GM12878 (cell line): Measurements from ENCODE around the gene PLXNB2. TPM values are rescaled to one million over a fixed set of nuclear protein-coding genes. Genes with fewer than 3 reads are reported as not detected.
A peak's percentile ranks its signal among the peaks of the same experiment; 100 is the strongest.

Experiments used
- ATAC-seq: fragments of 200-7000 bp; cut with Tn5 transposase; 3 replicates; pipeline ENCODE4 v1.9.1; 2020; ENCODE audit warnings: mild to moderate bottlenecking, moderate library complexity
- BruUV-seq: library from RNA; stranded (reverse); fragments of 400-500 nt; replicated peaks from 2 replicates; lab custom pipeline; 2021; lab: Mats Ljungman, UMichigan
- CTCF ChIA-PET: fragments of 300-600 bp; sonication (Branson Sonifier 250); formaldehyde crosslinking; extraction: SDS; loops from one replicate; lab custom pipeline; 2021; ENCODE audit warnings: inconsistent platforms; lab: Yijun Ruan, JAX
- POLR2A ChIA-PET: fragments of 350-600 bp; formaldehyde crosslinking; extraction: SDS; loops from one replicate; lab custom pipeline; 2021; ENCODE audit warnings: inconsistent platforms; lab: Charles Lee
- RAD21 ChIA-PET: fragments of 300-600 bp; sonication (Branson Sonifier 250); formaldehyde crosslinking; loops from one replicate; lab custom pipeline; 2023; ENCODE audit warnings: antibody characterized with exemption; ENCODE audit not compliant: unreplicated experiment; lab: Charles Lee
- SMC1A ChIA-PET: fragments of 300-600 bp; sonication (Branson Sonifier 250); formaldehyde crosslinking; loops from one replicate; lab custom pipeline; 2023; ENCODE audit not compliant: unreplicated experiment, uncharacterized antibody; lab: Charles Lee
- DNase-seq: peaks from one replicate; pipeline ENCODE4 v3.0.0-alpha.2; 2011; ENCODE audit warnings: low read depth, low spot score
- FAIRE-seq: peaks from 3 replicates; lab custom pipeline; 2011; peaks lifted over from hg19 to GRCh38; lab: Jason Lieb, UNC
- H2AFZ ChIP-seq: 2 replicates; pipeline ENCODE4 v1.6.0; 2011; ENCODE audit warnings: low read depth, low read length, control low read depth; ENCODE audit not compliant: control insufficient read depth
- H3K27ac ChIP-seq: 2 replicates; pipeline ENCODE4 v1.5.1; 2011; ENCODE audit warnings: control low read depth; ENCODE audit not compliant: control insufficient read depth, insufficient read depth
- H3K27me3 ChIP-seq, 2 experiments: replicated peaks in 1 of 2; 2 replicates each; pipeline versions ENCODE4 v1.6.0 to v1.6.1; 2011; ENCODE audit warnings: low read length in 1 of 2; ENCODE audit not compliant: control insufficient read depth in 2 of 2, insufficient read depth in 2 of 2
- H3K36me3 ChIP-seq, 2 experiments: 2 replicates each; pipeline ENCODE4 v1.5.1; 2011; ENCODE audit warnings: low read length in 1 of 2; ENCODE audit not compliant: control insufficient read depth in 2 of 2, insufficient read depth in 2 of 2
- H3K4me1 ChIP-seq: 2 replicates; pipeline ENCODE4 v1.6.1; 2011; ENCODE audit warnings: mild to moderate bottlenecking, low read length, moderate library complexity, mixed read lengths; ENCODE audit not compliant: control insufficient read depth, insufficient read depth
- H3K4me2 ChIP-seq: 2 replicates; pipeline ENCODE4 v1.6.0; 2011; ENCODE audit warnings: control low read depth; ENCODE audit not compliant: control insufficient read depth, insufficient read depth
- H3K4me3 ChIP-seq: fragments of 200-600 bp; sonication (generic); 2 replicates; pipeline ENCODE4 v1.5.1; 2016
- H3K79me2 ChIP-seq: 2 replicates; pipeline ENCODE4 v1.6.0; 2011; ENCODE audit warnings: low read length; ENCODE audit not compliant: control insufficient read depth, insufficient read depth
- H3K9ac ChIP-seq: 2 replicates; pipeline ENCODE4 v1.8.0; 2011; ENCODE audit warnings: low read length, control low read depth, mixed read lengths; ENCODE audit not compliant: control insufficient read depth, insufficient read depth
- H3K9me3 ChIP-seq: replicated peaks from 3 replicates; pipeline ENCODE4 v1.5.1; 2011; ENCODE audit warnings: mild to moderate bottlenecking, low read length; ENCODE audit not compliant: control insufficient read depth, insufficient read depth
- H4K20me1 ChIP-seq: 2 replicates; pipeline ENCODE4 v1.6.0; 2011; ENCODE audit not compliant: control insufficient read depth, insufficient read depth
- BHLHE40 ChIP-seq, 2 experiments: fragments of 450-650 bp in 1 of 2; IDR thresholded peaks; 2 replicates each; pipeline ENCODE4 v1.6.1; 2011 to 2017; ENCODE audit warnings: low read depth in 2 of 2, borderline replicate concordance in 1 of 2, improper control_type of control experiment in 1 of 2, low read length in 1 of 2, mild to moderate bottlenecking in 1 of 2
- BRCA1 ChIP-seq: IDR thresholded peaks from 2 replicates; pipeline ENCODE4 v1.6.1; 2011; ENCODE audit warnings: low read depth, low read length, improper control_type of control experiment
- CHD2 ChIP-seq: IDR thresholded peaks from 2 replicates; pipeline ENCODE4 v1.6.1; 2011; ENCODE audit warnings: low read depth, low read length, improper control_type of control experiment, borderline replicate concordance
- CREB1 ChIP-seq: IDR thresholded peaks from 2 replicates; pipeline ENCODE4 v1.6.1; 2012; ENCODE audit warnings: low read depth, mild to moderate bottlenecking, inconsistent platforms
- DPF2 ChIP-seq: fragments of 450-650 bp; IDR thresholded peaks from 2 replicates; pipeline ENCODE4 v1.6.1; 2017; ENCODE audit warnings: mild to moderate bottlenecking
- EGR1 ChIP-seq, 2 experiments: IDR thresholded peaks; 1 replicate in 1 of 2; 2 replicates in 1 of 2; pipeline ENCODE4 v1.6.1; 2011 to 2012; ENCODE audit warnings: low read depth in 2 of 2, low read length in 2 of 2, borderline replicate concordance in 1 of 2, mild to moderate bottlenecking in 1 of 2, moderate library complexity in 1 of 2
- GATAD2B ChIP-seq: fragments of 450-650 bp; conservative IDR thresholded peaks from 2 replicates; pipeline ENCODE4 v1.6.1; 2017; ENCODE audit warnings: low read depth, mild to moderate bottlenecking, moderate library complexity
- HDAC2 ChIP-seq: fragments of 200-600 bp; sonication (generic); IDR thresholded peaks from 2 replicates; pipeline ENCODE4 v1.6.1; 2017
- KLF5 ChIP-seq: fragments of 450-650 bp; IDR thresholded peaks from 2 replicates; pipeline ENCODE4 v1.6.1; 2014; ENCODE audit warnings: mild to moderate bottlenecking; ENCODE audit not compliant: partially characterized antibody
- MYC ChIP-seq: IDR thresholded peaks from 2 replicates; pipeline ENCODE4 v1.6.1; 2011; ENCODE audit warnings: mild to moderate bottlenecking, low read length, moderate library complexity, inconsistent platforms; ENCODE audit not compliant: insufficient read depth, insufficient replicate concordance, insufficient read length, severe bottlenecking
- PAX8 ChIP-seq: fragments of 450-650 bp; IDR thresholded peaks from 2 replicates; pipeline ENCODE4 v1.6.1; 2017; ENCODE audit warnings: mild to moderate bottlenecking, moderate library complexity
- POLR2A ChIP-seq: IDR thresholded peaks from 2 replicates; pipeline ENCODE4 v1.6.1; 2011; ENCODE audit warnings: low read depth, mild to moderate bottlenecking, low read length
- SMAD5 ChIP-seq: IDR thresholded peaks from 2 replicates; pipeline ENCODE4 v1.6.1; 2016; ENCODE audit warnings: antibody characterized with exemption, low read depth
- SMARCA5 ChIP-seq: fragments of 450-650 bp; IDR thresholded peaks from 2 replicates; pipeline ENCODE4 v1.6.1; 2017; ENCODE audit warnings: mild to moderate bottlenecking
- SREBF1 ChIP-seq: IDR thresholded peaks from 2 replicates; pipeline ENCODE4 v1.6.1; 2012; ENCODE audit warnings: mild to moderate bottlenecking, low read length
- YY1 ChIP-seq: IDR thresholded peaks from 2 replicates; pipeline ENCODE4 v1.6.1; 2011; ENCODE audit warnings: low read depth, mild to moderate bottlenecking, low read length
- WGBS: methylation state at CpG from one replicate; pipeline ENCODE4 v1.1.6; 2016; ENCODE audit warnings: low lambda C conversion rate; ENCODE audit not compliant: insufficient replicate concordance, insufficient coverage; ENCODE audit errors: missing lambda C conversion rate; 5-methylcytosine and 5-hydroxymethylcytosine counted together
- in situ Hi-C: fragments of 300-500 bp; cut with MboI; formaldehyde crosslinking; loops from 9 replicates; pipeline ENCODE4 v1.14.3; 2018; ENCODE audit warnings: mixed read lengths
- intact Hi-C: fragments of 100-400 bp; cut with micrococcal nuclease; formaldehyde crosslinking; loops from one replicate; pipeline ENCODE4 v1.14.2; 2022; ENCODE audit not compliant: unreplicated experiment
- polyA plus RNA-seq, 11 experiments: library from polyadenylated mRNA; depleted of rRNA in 4 of 11; unstranded in 6 of 11; stranded (reverse) in 5 of 11; fragments of >200 nt; fragmentation: Nextera tagmentation in 4 of 11; fragmentation: Illumina TruSeq in 1 of 11; extraction: Ambion mirVana in 4 of 11; extraction: Trizol in 1 of 11; gene quantifications; 1 replicate in 1 of 11; 2 replicates in 10 of 11; pipeline versions ENCODE4 v1.2.1 to v1.2.3, GENCODE V29; 2011 to 2016; ENCODE audit warnings: inconsistent platforms in 2 of 11, missing spikeins in 2 of 11, low read depth in 1 of 11
- total RNA-seq, 4 experiments: library from RNA; depleted of rRNA in 3 of 4; stranded (reverse); fragments of >200 nt in 3 of 4; fragmentation: Illumina TruSeq in 1 of 4; extraction: Trizol in 1 of 4; gene quantifications; 2 replicates each; pipeline versions ENCODE4 v1.2.1 to v1.2.3, GENCODE V29; 2013 to 2021
- TF ChIP-seq, protein P1 (sequence below): fragments of 450-650 bp; IDR thresholded peaks from 2 replicates; pipeline ENCODE4 v1.6.1; 2017; ENCODE audit warnings: mild to moderate bottlenecking
- TF ChIP-seq, protein P2 (sequence below): IDR thresholded peaks from 2 replicates; pipeline ENCODE4 v1.6.1; 2011; ENCODE audit warnings: borderline replicate concordance, low read depth, mild to moderate bottlenecking, moderate library complexity, mixed read lengths, low read length; ENCODE audit not compliant: insufficient read depth; ENCODE audit errors: extremely low read length
- TF ChIP-seq, protein P3 (sequence below): IDR thresholded peaks from 2 replicates; pipeline ENCODE4 v1.6.1; 2011; ENCODE audit warnings: low read depth, low read length, improper control_type of control experiment, borderline replicate concordance

The PLXNB2 gene
- total and polyA plus RNA-seq, 10 of the 15 experiments (the other 5 are each of a cell fraction or from before 2014, with no cell fraction given), result 0.68 to 134 (median 41.9) TPM

DNA sequence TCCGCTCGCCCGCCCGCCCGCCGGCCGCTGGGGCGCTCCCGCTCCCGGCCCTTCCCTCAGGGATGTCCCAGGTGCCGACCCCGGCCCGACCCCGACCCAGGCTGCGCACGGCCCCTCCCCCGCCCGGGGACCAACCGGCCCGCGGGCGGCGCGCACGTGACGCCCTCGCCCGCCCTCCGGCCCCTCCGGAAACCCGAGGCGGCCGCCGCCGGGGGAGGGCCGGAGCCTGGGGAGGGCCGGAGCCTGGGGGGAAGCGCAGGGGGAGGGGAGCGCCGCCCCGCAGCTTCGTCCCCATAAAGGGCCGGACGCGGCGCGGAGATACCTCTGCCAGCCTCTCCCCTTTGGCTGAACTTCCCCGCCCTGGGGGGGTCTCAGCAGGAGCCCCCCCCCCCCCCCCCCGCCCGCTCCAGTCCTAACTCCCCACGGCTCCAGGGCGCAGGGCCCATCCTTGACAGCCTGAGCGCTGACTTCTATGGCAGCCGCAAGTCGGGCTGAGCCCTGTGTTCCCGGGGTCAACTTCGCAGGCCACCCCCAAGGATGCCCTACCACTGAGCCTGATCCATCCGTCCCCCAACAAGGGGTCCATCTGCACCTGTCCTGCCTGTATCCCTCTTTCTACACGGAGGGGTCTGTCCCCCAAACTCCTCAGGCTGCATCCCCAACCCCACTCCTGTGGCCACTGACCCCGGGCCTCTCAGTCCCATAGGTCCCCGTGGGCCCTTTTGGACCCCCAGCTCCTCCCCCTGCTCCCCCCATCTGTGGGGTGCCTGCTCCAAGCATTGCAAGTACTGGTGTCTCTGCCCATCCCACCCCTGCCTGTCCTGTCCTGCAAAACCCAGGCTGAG, 45.6 kb downstream of the PLXNB2 start, which contains the start of gene MAPK12:
TSS of gene MAPK12 (minus strand) at position 69 of the 845 bp plus-strand sequence. CDS start 174 bp downstream, outside the sequence.
- peaks cover 14% of the 10 kb centered on the region for H3K4me1 ChIP-seq
- RAD21 ChIA-PET, result interaction anchor here (0.7 to 0.9 kb wide), 3 partner anchors 9 to 154 kb away, joined by 3 to 6 read pairs (median 4); partner anchors contain the start of gene HDAC10
- no peaks in the 10 kb centered on the region for H3K9me3 ChIP-seq
- 0 out of 2 replicates have a peak, but pooled peaks have one; percentile 18 for TF ChIP-seq CHD2
- no peak for TF ChIP-seq YY1
- TF ChIP-seq, protein P1, sequence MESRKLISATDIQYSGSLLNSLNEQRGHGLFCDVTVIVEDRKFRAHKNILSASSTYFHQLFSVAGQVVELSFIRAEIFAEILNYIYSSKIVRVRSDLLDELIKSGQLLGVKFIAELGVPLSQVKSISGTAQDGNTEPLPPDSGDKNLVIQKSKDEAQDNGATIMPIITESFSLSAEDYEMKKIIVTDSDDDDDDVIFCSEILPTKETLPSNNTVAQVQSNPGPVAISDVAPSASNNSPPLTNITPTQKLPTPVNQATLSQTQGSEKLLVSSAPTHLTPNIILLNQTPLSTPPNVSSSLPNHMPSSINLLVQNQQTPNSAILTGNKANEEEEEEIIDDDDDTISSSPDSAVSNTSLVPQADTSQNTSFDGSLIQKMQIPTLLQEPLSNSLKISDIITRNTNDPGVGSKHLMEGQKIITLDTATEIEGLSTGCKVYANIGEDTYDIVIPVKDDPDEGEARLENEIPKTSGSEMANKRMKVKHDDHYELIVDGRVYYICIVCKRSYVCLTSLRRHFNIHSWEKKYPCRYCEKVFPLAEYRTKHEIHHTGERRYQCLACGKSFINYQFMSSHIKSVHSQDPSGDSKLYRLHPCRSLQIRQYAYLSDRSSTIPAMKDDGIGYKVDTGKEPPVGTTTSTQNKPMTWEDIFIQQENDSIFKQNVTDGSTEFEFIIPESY, result no peak
- no peak for TF ChIP-seq CREB1
- peak; percentile 25 for TF ChIP-seq POLR2A
- TF ChIP-seq HDAC2, result no peak
- 0 out of 3 replicates have a peak, but pooled peaks of 1 of the 2 experiments have one; percentile 2 for TF ChIP-seq EGR1 (IDR thresholded peaks at IDR 0.05; ENCODE audit: borderline replicate concordance in 1 of 2, low read depth in 2 of 2, low read length in 2 of 2)
- TF ChIP-seq DPF2, result 0 out of 2 replicates have a peak, but pooled peaks have one; percentile 17
- TF ChIP-seq BHLHE40 (IDR thresholded peaks at IDR 0.05; ENCODE audit: borderline replicate concordance in 1 of 2, low read depth in 2 of 2, low read length in 1 of 2), result peak; percentile 88 to 96
- TF ChIP-seq BRCA1, result no peak
- no peak for TF ChIP-seq PAX8
- TF ChIP-seq GATAD2B, result 0 out of 2 replicates have a peak, but pooled peaks have one; percentile 18
- TF ChIP-seq MYC, result no peak
- 0 out of 2 replicates have a peak, but pooled peaks have one; percentile 11 for TF ChIP-seq SMARCA5
- no peak for TF ChIP-seq KLF5
- TF ChIP-seq, protein P2, sequence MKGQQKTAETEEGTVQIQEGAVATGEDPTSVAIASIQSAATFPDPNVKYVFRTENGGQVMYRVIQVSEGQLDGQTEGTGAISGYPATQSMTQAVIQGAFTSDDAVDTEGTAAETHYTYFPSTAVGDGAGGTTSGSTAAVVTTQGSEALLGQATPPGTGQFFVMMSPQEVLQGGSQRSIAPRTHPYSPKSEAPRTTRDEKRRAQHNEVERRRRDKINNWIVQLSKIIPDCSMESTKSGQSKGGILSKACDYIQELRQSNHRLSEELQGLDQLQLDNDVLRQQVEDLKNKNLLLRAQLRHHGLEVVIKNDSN, result peak; percentile 84
- TF ChIP-seq, protein P3, sequence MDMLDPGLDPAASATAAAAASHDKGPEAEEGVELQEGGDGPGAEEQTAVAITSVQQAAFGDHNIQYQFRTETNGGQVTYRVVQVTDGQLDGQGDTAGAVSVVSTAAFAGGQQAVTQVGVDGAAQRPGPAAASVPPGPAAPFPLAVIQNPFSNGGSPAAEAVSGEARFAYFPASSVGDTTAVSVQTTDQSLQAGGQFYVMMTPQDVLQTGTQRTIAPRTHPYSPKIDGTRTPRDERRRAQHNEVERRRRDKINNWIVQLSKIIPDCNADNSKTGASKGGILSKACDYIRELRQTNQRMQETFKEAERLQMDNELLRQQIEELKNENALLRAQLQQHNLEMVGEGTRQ, result peak; percentile 21
- TF ChIP-seq SREBF1, result no peak
- no peak for TF ChIP-seq SMAD5
- H3K27me3 ChIP-seq, result no peaks in the 10 kb centered on the region
- POLR2A ChIA-PET, result interaction anchor here (0.5 to 3.3 kb wide), 4 partner anchors 10 to 69 kb away, joined by 3 to 15 read pairs (median 4); partner anchors contain the start of gene HDAC10
- CTCF ChIA-PET, result interaction anchor here (1.0 to 1.7 kb wide), 7 partner anchors 9 to 80 kb away, joined by 3 to 10 read pairs (median 4); partner anchors contain the start of gene HDAC10
- FAIRE-seq, result no peak
- peak within 1 kb of the TSS; percentile 73 for H3K9ac ChIP-seq
- ATAC-seq, result peak; percentile 78
- H3K79me2 ChIP-seq, result peaks cover 8% of the 10 kb centered on the region
- peak within 1 kb of the TSS; percentile 52 for H3K27ac ChIP-seq
- H3K4me3 ChIP-seq, result peak within 1 kb of the TSS; percentile 89
- BruUV-seq, result no TSS peak
- H3K36me3 ChIP-seq, result no peaks in the 10 kb centered on the region; a peak in 1 of 4 replicates
- in situ Hi-C loops, result no loop called here
- intact Hi-C loops, result no loop called here
- DNase-seq, result no peak
- no peaks in the 10 kb centered on the region for H4K20me1 ChIP-seq
- peak within 1 kb of the TSS; percentile 28 for H2AFZ ChIP-seq
- H3K4me2 ChIP-seq, result peak within 1 kb of the TSS; percentile 98
- SMC1A ChIA-PET, result interaction anchor here (1.2 to 1.4 kb wide), 2 partner anchors 10 to 11 kb away, joined by 3 read pairs; partner anchors contain the start of gene HDAC10
- 4% methylated on average over 21 of the region's 61 CpGs for WGBS
